GM12874 (cell line): ENCODE results near the gene STX8.

ENCODE experiments used
- TF ChIP-seq, protein P1 (sequence below): IDR thresholded peaks from 2 replicates; pipeline ENCODE4 v1.5.1; 2011; ENCODE audit warnings: low read depth, mild to moderate bottlenecking, control low read depth, low read length, moderate library complexity; ENCODE audit not compliant: insufficient read depth

Gene STX8

DNA sequence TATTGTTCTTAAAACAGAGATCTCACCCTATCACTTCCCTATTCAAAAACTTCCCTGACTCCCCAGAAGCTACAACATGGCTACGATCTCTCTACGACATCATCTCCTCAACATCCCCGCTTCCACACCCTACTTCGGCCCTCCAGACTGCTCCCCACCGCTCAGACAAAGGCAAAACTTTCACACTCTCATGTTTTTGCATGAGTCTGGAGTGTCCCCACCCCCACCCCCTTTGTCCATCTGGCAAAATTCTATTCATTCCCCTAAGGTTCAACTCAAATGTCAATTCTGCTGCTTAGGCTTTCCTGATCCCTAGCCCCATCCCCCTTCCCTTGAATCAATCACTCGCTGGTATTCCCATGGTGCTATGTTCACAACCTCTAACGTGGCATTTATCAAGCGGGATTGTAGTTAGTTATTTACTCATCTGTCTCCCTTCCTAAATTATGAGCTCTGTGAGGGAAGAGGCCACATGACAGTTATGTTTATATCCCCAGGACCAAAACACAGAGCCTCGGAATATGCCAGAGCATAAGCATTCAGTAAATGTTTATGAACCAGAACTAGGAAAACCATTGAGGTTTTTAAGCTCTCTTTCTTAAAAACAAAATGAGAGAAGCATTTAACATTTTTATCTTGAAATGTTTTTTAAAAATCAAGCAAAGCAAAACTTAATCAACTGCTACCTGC lies 55.9 kb downstream of the STX8 start:
- TF ChIP-seq, protein P1, sequence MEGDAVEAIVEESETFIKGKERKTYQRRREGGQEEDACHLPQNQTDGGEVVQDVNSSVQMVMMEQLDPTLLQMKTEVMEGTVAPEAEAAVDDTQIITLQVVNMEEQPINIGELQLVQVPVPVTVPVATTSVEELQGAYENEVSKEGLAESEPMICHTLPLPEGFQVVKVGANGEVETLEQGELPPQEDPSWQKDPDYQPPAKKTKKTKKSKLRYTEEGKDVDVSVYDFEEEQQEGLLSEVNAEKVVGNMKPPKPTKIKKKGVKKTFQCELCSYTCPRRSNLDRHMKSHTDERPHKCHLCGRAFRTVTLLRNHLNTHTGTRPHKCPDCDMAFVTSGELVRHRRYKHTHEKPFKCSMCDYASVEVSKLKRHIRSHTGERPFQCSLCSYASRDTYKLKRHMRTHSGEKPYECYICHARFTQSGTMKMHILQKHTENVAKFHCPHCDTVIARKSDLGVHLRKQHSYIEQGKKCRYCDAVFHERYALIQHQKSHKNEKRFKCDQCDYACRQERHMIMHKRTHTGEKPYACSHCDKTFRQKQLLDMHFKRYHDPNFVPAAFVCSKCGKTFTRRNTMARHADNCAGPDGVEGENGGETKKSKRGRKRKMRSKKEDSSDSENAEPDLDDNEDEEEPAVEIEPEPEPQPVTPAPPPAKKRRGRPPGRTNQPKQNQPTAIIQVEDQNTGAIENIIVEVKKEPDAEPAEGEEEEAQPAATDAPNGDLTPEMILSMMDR: no peak

DNA sequence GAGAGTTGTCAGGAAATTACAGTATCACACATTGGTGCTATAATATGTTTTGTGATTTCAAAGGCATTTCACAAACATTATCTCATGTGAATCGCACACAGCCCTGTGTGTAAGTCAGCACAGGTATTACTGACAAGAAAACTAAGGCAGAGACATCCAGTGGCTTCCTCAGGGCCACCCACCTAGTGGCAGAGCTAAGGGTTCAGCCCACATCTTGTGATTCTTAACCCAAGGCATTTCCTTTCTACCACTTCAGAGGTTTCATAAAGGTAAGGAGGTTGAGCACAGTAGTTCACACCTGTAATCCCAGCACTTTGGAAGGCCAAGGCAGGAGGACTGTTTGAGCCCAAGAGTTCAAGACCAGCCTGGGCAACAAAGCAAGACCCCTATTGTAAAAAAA lies 58.2 kb downstream of the STX8 start:
- TF ChIP-seq, protein P1: no peak

DNA sequence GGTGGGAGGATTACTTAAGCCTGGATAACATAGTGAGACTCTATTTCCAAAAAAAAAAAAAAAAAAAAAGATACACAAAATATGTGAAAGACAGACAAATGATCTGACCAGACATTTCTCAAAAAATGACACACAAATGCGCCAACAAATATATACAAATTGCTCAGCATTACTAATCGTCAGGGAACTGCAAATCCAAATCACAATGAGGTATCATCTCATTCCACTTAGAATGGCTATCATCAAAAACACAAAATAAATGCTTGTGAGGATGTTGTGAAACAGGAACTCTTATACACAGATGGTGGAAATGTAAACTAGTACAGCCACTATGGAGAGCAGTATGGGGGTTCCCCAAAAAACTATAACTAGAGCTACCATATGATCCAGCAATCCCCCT lies 62.4 kb downstream of the STX8 start:
- TF ChIP-seq, protein P1: no peak

DNA sequence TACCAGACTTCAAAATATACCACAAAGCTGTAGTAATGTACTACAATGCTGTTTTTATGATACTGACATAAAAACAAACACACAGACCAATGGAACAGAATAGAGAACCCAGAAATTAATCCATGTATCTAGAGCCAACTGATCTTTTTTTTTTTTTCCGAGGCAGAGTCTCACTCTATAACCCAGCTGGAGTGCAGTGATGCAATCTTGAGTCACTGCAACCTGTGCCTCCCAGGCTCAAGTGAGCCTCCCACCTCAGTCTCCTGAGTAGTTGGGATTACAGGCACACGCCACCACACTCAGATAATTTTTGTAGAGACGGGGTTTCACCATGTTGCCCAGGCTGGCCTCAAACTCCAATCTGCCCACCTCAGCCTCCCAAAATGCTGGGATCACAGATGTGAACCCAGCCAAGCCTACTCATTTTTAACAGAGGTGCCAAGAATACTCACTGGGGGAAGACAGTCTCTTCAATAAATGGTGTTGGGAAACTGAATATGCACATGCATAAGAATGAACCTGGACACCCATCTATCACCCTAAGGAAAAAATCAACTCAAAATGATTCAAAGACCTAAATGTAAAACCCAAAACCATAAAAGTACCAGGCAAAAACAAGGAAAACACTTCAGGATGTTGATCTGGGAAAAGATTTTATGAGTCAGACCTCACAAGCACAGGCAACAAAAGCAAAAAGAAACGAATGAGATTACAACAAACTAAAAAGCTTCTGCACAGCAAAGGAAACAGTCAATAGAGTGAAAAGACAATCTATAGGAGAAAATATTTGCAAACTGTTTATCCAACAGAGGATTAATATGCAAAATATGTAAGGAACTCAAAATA lies 63.1 kb downstream of the STX8 start:
- TF ChIP-seq, protein P1: no peak

DNA sequence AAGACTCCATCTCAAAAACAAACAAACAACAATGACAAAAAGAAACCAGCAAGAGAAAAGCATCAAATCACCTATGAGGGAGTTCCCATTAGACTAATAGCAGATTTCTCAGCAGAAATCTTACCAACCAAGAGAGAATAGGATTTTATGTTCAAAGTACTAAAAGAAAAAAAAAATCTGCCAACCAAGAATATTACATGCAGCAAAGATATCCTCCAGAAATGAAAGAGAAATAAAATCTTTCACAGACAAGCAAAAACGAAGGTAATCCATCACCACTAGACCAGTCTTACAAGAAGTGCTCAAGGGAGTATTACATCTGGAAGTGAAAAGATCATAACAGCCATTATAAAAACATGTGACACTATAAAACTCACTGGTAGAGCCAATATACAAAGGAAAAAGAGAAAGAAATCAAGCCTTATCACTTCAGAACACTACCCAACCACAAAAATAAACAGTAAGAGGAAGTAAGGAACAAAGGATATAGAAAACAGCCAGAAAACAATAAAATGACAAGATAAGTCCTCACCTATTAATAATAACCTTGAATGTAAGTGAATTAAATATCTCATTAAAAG lies 66.3 kb downstream of the STX8 start:
- TF ChIP-seq, protein P1: no peak

DNA sequence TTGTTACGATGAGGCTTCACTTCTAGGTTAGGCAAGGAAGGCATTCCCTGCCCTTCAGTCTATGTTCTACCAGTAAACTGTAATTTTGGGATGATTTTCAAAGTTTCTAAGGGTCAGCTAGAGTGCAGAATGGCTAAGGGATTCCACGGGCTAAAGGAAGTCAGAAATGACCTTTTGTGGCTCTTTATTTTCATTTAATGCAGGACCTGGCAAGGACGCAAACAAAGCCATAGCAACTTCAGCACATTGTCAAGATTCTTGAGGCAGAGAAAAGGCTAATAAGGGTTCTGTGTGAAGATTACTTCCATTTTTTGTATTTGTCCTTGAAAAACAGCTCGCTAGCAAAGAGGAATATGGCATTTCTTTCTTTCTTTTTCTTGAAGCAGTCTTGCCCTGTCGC lies 76.6 kb downstream of the STX8 start:
- TF ChIP-seq, protein P1: no peak

DNA sequence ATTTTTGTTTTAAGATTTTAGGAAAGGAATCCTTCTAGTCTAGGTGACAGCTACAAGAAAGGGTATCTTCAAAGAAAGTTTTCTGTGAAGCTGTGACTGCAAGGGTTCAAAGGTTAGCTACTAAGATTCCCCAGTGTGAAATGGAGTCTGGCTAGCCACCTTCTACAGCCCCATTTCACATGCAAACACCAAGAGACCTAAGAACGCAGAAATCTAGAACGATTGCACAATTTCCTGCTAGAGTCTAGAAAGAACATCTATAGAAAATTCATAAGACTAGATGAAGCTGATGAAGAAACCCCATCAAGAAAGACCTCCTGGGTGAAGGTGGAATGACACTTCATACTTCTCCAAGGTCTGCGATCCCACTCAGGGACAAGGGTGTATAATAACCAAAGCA lies 77.1 kb downstream of the STX8 start:
- TF ChIP-seq, protein P1: no peak
